ENCODE results near the gene ST3GAL4.

- TF ChIP-seq CTCF (IDR thresholded peaks at IDR 0.05 in 4 of 5, conservative IDR thresholded peaks at IDR 0.05 in 1 of 5) = no peak
- no peak for TF ChIP-seq POLR2A (IDR thresholded peaks at IDR 0.05)
These were observed 20.6 kb upstream of the ST3GAL4 start for GRCh38 chr11:126334659-126335462.

All from gastrocnemius medialis (tissue), 4 donors.